ENCODE measurements around the gene ENG.

Gene ENG

GRCh38 chr9:127871531-127871930 is 17.1 kb upstream of the ENG start:
- ChIA-PET POLR2A (no interaction called here), CTCF (interaction anchor here (0.6 to 3.0 kb wide), 4 partner anchors 23 to 364 kb away, joined by 3 to 33 read pairs (median 5); partner anchors contain the start of gene TOR2A)
- Histone ChIP-seq H3K4me1 (ENCODE audit: control insufficient read depth, insufficient read depth, low read length) (no peaks in the 10 kb centered on the region), H3K36me3 (ENCODE audit: control insufficient read depth in 2 of 2, insufficient read depth in 1 of 2, low read length in 2 of 2) (peaks cover 0 to 55% of the 10 kb centered on the region in 2 experiments; a peak in 2 of 3 replicates), H3K9me3 (ENCODE audit: control insufficient read depth, insufficient read depth, low read depth, low read length) (no peaks in the 10 kb centered on the region), H3K27ac (ENCODE audit: extremely low read depth, low read depth, low read length) (no peak overlapping the region), H3K4me3 (ENCODE audit: low read depth, low read length) (no peak overlapping the region)
- no peak for TF ChIP-seq ZNF585B (tag by site-specific recombination; IDR thresholded peaks at IDR 0.05)
- peak; percentile 42 for TF ChIP-seq ZFHX2 (tag by site-specific recombination; conservative IDR thresholded peaks at IDR 0.05)
- peak; percentile 65 for TF ChIP-seq EGR2 (tag by site-specific recombination; IDR thresholded peaks at IDR 0.05; ENCODE audit: low read depth)
- TF ChIP-seq ZNF548 (tag by site-specific recombination; IDR thresholded peaks at IDR 0.05): no peak

GRCh38 chr9:127870887-127871286 is 16.4 kb upstream of the ENG start:
- ChIA-PET POLR2A (interaction anchor here (1.5 kb wide), 1 partner anchor 28 kb away, joined by 3 read pairs; no protein-coding TSS in a partner anchor), CTCF (interaction anchor here (0.6 to 3.0 kb wide), 13 partner anchors 11 to 184 kb away, joined by 3 to 46 read pairs (median 6); partner anchors contain the start of genes CDK9, ST6GALNAC4 and TOR2A)
- Histone ChIP-seq H3K36me3 (ENCODE audit: control insufficient read depth in 2 of 2, insufficient read depth in 1 of 2, low read length in 2 of 2) (peaks cover 0 to 57% of the 10 kb centered on the region in 2 experiments; a peak in 2 of 3 replicates), H3K9me3 (ENCODE audit: control insufficient read depth, insufficient read depth, low read depth, low read length) (no peaks in the 10 kb centered on the region), H3K4me3 (ENCODE audit: low read depth, low read length) (no peak overlapping the region), H3K27ac (ENCODE audit: extremely low read depth, low read depth, low read length) (no peak overlapping the region), H3K4me1 (ENCODE audit: control insufficient read depth, insufficient read depth, low read length) (no peaks in the 10 kb centered on the region)
- TF ChIP-seq ZBTB26 (tag by site-specific recombination; optimal IDR thresholded peaks at IDR 0.05): no peak
- TF ChIP-seq ZNF37A (tag by site-specific recombination; IDR thresholded peaks at IDR 0.05): no peak
- TF ChIP-seq BCL11A (tag by site-specific recombination; IDR thresholded peaks at IDR 0.05; ENCODE audit: low read depth): no peak
- TF ChIP-seq ZNF664 (tag by site-specific recombination; IDR thresholded peaks at IDR 0.05): no peak
- no peak for TF ChIP-seq SP2 (tag by site-specific recombination; IDR thresholded peaks at IDR 0.05)
- TF ChIP-seq ZNF48 (tag by site-specific recombination; IDR thresholded peaks at IDR 0.05): no peak
- no peak for TF ChIP-seq PRDM4 (tag by site-specific recombination; IDR thresholded peaks at IDR 0.05)
- TF ChIP-seq ZNF626 (tag by site-specific recombination; IDR thresholded peaks at IDR 0.05): no peak
- TF ChIP-seq ZNF600 (tag by site-specific recombination; IDR thresholded peaks at IDR 0.05): no peak
- TF ChIP-seq ZBTB49 (tag by site-specific recombination; IDR thresholded peaks at IDR 0.05; ENCODE audit: low read depth): no peak
- no peak for TF ChIP-seq AEBP2 (tag by site-specific recombination; IDR thresholded peaks at IDR 0.05; ENCODE audit: borderline replicate concordance)
- no peak for TF ChIP-seq ZNF274 (IDR thresholded peaks at IDR 0.05; ENCODE audit: low read length)
- no peak for TF ChIP-seq ZNF274 (tag by site-specific recombination; IDR thresholded peaks at IDR 0.05; ENCODE audit: borderline replicate concordance)
- TF ChIP-seq PRDM1 (tag by site-specific recombination; IDR thresholded peaks at IDR 0.05): no peak
- TF ChIP-seq IKZF3 (tag by site-specific recombination; IDR thresholded peaks at IDR 0.05): no peak
- no peak for TF ChIP-seq KLF9 (tag by site-specific recombination; IDR thresholded peaks at IDR 0.05; ENCODE audit: low read depth)
- TF ChIP-seq ZNF354C (tag by site-specific recombination; IDR thresholded peaks at IDR 0.05; ENCODE audit: borderline replicate concordance, low read depth): no peak

Measured in HEK293 (cell line).